ENCODE results near the gene RPS6KC1. TPM values are rescaled to one million over a fixed set of nuclear protein-coding genes. Genes with fewer than 3 reads are reported as not detected.

The RPS6KC1 gene
- total and polyA plus RNA-seq, 3 donors from 2014 or later = 32.2 to 60.2 (median 55.5) TPM

DNA sequence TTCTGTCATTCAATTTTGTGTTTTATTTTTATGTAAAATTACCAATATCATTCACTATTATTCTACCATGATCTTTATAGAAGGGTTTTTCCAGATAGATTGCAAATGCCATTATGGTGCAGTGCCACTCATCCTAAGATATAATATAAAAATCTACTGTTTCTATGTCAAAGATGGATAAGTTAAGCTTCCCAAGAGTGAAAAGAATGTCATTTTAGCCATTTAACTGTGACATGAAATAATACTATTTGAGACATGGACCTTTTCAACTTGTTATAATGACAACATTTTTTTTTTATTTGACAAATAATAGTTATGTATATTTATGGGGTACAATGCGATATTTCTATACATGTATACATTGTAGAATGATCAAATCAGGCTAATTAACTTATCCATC is 224.3 kb downstream of the RPS6KC1 start:
- intact Hi-C loops (cut with DNase I; ENCODE audit: low total_unique reads) = no loop called here
- 97 to 98% methylated on average over 1 of the region's 1 CpG for WGBS, 2 donors
- no peaks in the 10 kb centered on the region for H3K27me3 ChIP-seq
- no peaks in the 10 kb centered on the region for H3K9me3 ChIP-seq
- H3K4me1 ChIP-seq = no peaks in the 10 kb centered on the region
- H3K4me3 ChIP-seq = no peak overlapping the region
- DNase-seq = no peak
- no peaks in the 10 kb centered on the region for H3K36me3 ChIP-seq (ENCODE audit: low read depth, missing control alignments)
- TF ChIP-seq POLR2A (IDR thresholded peaks at IDR 0.05) = no peak
- TF ChIP-seq, protein P1, sequence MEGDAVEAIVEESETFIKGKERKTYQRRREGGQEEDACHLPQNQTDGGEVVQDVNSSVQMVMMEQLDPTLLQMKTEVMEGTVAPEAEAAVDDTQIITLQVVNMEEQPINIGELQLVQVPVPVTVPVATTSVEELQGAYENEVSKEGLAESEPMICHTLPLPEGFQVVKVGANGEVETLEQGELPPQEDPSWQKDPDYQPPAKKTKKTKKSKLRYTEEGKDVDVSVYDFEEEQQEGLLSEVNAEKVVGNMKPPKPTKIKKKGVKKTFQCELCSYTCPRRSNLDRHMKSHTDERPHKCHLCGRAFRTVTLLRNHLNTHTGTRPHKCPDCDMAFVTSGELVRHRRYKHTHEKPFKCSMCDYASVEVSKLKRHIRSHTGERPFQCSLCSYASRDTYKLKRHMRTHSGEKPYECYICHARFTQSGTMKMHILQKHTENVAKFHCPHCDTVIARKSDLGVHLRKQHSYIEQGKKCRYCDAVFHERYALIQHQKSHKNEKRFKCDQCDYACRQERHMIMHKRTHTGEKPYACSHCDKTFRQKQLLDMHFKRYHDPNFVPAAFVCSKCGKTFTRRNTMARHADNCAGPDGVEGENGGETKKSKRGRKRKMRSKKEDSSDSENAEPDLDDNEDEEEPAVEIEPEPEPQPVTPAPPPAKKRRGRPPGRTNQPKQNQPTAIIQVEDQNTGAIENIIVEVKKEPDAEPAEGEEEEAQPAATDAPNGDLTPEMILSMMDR (IDR thresholded peaks at IDR 0.05) = no peak
- H3K27ac ChIP-seq = no peak overlapping the region

DNA sequence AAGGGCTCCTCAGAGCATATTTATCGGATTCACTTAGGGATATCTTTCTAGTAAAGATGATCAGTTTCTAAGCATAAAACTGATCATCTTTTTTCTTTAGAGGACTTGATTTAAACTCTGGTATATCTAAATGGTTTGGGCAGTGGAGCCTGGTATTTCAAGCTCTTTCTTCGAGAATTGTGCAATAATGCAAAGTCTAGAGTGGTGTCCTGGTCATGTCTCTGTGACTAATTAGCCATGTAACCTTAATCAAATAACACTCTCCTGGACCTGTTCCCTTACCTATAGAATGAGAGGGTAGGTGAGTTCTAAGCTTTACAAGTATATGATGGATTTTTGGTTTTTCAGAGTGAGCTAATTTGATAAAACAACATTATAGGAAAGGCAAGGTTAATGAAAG is 225.2 kb downstream of the RPS6KC1 start:
- no peaks in the 10 kb centered on the region for H3K4me1 ChIP-seq
- intact Hi-C loops (cut with DNase I; ENCODE audit: low total_unique reads) = no loop called here
- no peak overlapping the region for H3K27ac ChIP-seq
- no peak for TF ChIP-seq POLR2A (IDR thresholded peaks at IDR 0.05)
- TF ChIP-seq, protein P1 (IDR thresholded peaks at IDR 0.05) = no peak
- H3K9me3 ChIP-seq = no peaks in the 10 kb centered on the region
- H3K36me3 ChIP-seq (ENCODE audit: low read depth, missing control alignments) = no peaks in the 10 kb centered on the region
- no peak overlapping the region for H3K4me3 ChIP-seq
- 98 to 100% methylated on average over 2 of the region's 2 CpGs for WGBS, 2 donors
- DNase-seq = no peak
- H3K27me3 ChIP-seq = no peaks in the 10 kb centered on the region

DNA sequence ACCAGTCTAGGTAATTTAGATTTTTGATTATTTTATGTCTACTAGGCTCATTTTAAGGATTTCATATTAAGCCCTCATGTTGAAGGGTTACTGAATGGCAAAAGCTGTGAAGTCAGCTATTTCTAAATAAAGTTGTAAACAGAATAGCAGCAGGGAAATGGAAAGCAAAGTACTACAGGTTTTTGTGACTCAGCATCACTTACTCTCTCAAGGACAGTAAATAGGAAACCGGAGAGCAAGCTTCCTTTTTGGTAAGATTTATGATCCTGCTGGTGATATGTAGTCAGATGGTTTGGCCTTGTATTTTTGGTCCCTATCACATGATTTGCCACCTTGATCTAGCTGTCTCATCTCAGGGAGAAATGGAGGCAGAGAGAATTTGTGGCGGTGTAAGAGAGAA is 226.0 kb downstream of the RPS6KC1 start:
- no peaks in the 10 kb centered on the region for H3K4me1 ChIP-seq
- no peaks in the 10 kb centered on the region for H3K36me3 ChIP-seq (ENCODE audit: low read depth, missing control alignments)
- DNase-seq = no peak
- no peak for TF ChIP-seq POLR2A (IDR thresholded peaks at IDR 0.05)
- TF ChIP-seq, protein P1 (IDR thresholded peaks at IDR 0.05) = no peak
- no peak overlapping the region for H3K27ac ChIP-seq
- intact Hi-C loops (cut with DNase I; ENCODE audit: low total_unique reads) = no loop called here
- H3K27me3 ChIP-seq = no peaks in the 10 kb centered on the region
- WGBS, 2 donors = 64 to 76% methylated on average over 2 of the region's 2 CpGs
- no peaks in the 10 kb centered on the region for H3K9me3 ChIP-seq
- no peak overlapping the region for H3K4me3 ChIP-seq

DNA sequence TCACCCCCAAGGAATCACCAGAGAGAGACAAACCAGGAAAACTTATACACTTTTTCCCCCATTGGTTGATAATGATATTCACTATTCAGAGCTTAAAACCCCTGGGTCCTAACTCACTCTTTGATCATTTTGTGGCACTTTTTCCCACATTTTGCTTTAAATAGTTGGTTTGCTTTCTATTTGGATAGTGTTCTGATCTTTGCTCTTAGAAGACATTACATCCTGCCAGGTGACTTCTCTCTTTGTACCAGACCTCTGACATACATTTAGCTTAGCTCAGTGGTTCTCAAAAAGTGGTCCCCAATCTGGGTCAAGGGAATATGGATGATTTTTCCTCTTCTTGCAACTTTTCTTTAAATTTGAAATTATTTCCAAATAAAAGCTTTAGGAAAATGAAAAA is 228.4 kb downstream of the RPS6KC1 start:
- DNase-seq = no peak
- Histone ChIP-seq H3K27me3 (no peaks in the 10 kb centered on the region), H3K27ac (no peak overlapping the region), H3K9me3 (no peaks in the 10 kb centered on the region), H3K36me3 (ENCODE audit: low read depth, missing control alignments) (no peaks in the 10 kb centered on the region), H3K4me3 (no peak overlapping the region), H3K4me1 (no peaks in the 10 kb centered on the region)
- TF ChIP-seq POLR2A (IDR thresholded peaks at IDR 0.05) = no peak
- TF ChIP-seq, protein P1 (IDR thresholded peaks at IDR 0.05) = no peak
- intact Hi-C loops (cut with DNase I; ENCODE audit: low total_unique reads) = no loop called here

DNA sequence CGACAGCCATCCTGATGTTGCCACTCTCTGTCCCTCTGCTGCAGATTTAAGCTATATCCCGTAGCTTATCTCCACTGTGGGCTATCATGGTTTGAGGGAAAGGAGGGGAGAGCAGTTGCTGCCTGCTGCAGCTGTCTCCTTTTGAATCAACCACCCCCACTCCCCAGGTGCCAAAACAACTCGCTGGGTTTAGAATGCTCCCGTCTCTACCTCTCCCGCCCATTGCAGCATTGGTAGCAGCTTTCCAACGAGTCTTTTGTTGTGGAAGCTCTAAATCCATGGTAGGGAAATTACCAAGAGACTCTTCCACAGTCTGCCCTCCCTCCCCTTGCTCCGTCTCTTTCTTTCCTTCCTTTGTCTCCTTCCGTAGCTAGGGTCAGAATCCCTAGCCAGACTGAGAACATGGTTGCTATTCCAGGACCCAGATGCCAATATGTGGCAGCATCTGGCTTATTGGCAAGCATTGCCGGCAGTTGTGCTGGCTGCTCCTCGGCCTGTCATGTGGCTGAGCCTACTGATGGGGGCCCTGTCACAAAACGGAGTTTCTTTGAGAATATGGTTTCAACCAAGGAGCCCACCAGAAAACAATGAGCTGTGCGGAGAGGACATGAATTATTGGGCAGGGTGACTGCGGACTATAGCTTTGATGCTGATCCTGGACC is 230.7 kb downstream of the RPS6KC1 start:
- DNase-seq = no peak
- no peaks in the 10 kb centered on the region for H3K4me1 ChIP-seq
- H3K27me3 ChIP-seq = no peaks in the 10 kb centered on the region
- no peaks in the 10 kb centered on the region for H3K36me3 ChIP-seq (ENCODE audit: low read depth, missing control alignments)
- 69 to 79% methylated on average over 13 of the region's 13 CpGs for WGBS, 2 donors
- H3K9me3 ChIP-seq = no peaks in the 10 kb centered on the region
- H3K27ac ChIP-seq = no peak overlapping the region
- intact Hi-C loops (cut with DNase I; ENCODE audit: low total_unique reads) = no loop called here
- no peak overlapping the region for H3K4me3 ChIP-seq
- TF ChIP-seq, protein P1 (IDR thresholded peaks at IDR 0.05) = no peak
- TF ChIP-seq POLR2A (IDR thresholded peaks at IDR 0.05) = no peak
